HTERT RPE-1 (cell line): Measurements from ENCODE around the gene CTNNA1.

Experiments used
- in situ Hi-C: fragments of 300-500 bp; cut with MboI; formaldehyde crosslinking; loops from 4 replicates; pipeline ENCODE4 v1.14.3; 2020; ENCODE audit warnings: low sequenced_read_pairs

CTNNA1 gene

GRCh38 chr5:138945421-138946240, 192.4 kb downstream of the CTNNA1 start:
- in situ Hi-C loops: no loop called here

DNA sequence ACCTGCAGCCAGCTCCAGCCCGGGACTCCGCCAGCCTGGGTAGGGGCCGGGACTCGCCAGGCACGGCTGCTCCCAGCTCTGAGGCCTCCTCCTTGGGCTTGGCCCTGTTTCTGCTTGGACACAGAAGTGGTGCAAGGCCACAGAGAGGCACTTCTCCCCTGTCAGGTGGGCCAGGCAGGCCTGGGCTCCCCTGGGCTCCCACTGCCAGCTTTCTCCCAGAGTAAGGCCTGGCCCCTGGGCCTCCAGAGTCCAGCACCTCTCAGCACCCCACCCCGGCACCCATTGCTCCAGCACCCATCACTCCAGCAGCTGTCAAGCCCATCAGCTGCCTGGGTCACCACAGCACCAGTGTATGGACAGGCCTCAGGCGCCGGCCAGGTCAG, 193.0 kb downstream of the CTNNA1 start:
- in situ Hi-C loops: no loop called here

DNA sequence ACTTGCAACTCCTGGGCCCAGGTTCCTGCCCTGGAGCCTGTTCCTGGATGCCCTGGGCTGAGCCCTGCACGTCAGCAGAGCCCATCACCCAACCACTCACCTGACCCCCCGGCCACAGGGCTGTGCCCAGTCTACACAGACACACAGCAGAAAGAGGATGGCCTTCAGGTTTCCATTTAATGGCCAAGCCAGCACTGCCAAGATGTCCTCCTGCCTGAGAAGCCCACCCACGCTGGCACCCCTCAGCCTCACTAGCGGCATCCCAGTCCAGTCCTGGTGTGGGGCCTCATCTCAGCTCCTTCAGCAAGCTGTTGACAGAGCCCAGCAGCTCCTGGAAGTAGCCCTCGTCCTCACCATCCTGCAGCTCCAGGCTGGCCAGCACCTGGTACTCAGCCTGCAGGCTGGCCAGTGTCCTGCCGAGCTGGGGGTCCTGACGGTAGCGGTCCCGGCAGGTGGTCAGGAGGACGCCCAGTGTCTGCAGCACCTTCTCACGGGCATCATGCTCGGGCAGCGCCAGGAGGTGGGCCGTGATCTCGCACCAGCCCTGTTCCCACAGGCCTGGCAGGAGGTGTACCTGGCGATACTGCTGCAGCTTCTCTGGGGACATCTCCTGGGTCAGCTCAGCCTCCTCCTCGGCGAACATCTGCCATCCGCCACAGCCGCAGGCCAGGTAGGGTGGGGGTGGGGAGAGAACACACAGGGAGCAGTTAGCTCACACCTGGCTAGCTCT, 193.8 kb downstream of the CTNNA1 start:
- in situ Hi-C loops: no loop called here

DNA sequence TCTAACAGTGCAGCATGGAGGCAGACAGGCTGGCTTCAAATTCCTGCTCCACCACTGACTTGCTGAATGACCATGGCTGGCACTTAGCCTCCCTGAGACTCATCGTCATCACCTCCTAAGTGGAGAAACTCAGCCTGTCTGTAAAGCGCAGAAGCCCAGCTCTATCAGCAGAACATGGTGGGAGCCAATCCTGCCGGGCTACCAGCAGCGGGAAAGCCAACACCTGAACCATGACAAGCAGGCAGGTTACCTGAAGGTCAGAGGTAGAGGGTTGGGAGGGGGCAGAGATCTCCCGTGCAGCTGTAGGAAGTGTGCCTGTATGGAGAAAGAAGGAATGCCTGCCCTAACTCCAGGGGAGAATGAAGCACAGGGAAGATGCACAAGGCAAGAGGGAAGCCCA, 194.6 kb downstream of the CTNNA1 start:
- in situ Hi-C loops: no loop called here

- in situ Hi-C loops: no loop called here
Measured at GRCh38 chr5:138948471-138949222, 195.4 kb downstream of the CTNNA1 start.

DNA sequence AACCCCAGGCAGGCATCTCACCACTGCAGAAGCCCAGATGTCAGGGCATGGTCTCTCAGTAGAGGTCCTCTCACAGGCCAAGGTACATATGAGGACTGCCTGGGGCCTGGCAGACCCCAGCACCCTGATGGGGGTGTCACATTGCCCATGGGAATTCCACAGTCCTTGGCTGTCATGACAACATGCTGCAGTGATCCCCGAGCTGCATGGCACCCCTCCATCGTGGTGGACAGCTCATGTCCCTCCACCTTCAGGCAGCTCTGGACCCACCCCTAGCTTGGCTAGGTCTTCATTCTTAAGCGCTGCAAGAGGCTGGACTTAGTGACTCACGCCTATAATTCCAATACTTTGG, 196.0 kb downstream of the CTNNA1 start:
- in situ Hi-C loops: no loop called here

DNA sequence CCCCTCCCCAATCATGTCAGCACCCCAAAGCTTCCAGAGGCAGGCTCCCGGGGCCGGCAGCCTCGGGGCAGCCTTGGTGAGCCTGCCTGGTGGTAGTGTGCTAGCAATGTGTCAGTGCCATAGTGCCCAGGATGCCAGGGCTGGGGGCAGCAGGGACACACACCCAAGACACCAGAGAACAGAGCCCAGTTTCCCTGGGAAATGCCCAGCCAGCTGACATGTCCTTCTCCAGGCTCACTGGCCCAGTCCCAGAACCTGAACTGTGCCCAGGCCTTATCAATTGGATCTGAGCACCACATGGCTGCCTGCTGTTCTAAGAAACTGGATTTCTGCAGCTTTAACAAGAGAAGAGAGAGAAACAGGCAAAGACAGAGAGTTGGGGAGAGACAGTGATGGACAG, 196.8 kb downstream of the CTNNA1 start:
- in situ Hi-C loops: no loop called here

GRCh38 chr5:138950421-138951031, 197.3 kb downstream of the CTNNA1 start:
- in situ Hi-C loops: no loop called here

DNA sequence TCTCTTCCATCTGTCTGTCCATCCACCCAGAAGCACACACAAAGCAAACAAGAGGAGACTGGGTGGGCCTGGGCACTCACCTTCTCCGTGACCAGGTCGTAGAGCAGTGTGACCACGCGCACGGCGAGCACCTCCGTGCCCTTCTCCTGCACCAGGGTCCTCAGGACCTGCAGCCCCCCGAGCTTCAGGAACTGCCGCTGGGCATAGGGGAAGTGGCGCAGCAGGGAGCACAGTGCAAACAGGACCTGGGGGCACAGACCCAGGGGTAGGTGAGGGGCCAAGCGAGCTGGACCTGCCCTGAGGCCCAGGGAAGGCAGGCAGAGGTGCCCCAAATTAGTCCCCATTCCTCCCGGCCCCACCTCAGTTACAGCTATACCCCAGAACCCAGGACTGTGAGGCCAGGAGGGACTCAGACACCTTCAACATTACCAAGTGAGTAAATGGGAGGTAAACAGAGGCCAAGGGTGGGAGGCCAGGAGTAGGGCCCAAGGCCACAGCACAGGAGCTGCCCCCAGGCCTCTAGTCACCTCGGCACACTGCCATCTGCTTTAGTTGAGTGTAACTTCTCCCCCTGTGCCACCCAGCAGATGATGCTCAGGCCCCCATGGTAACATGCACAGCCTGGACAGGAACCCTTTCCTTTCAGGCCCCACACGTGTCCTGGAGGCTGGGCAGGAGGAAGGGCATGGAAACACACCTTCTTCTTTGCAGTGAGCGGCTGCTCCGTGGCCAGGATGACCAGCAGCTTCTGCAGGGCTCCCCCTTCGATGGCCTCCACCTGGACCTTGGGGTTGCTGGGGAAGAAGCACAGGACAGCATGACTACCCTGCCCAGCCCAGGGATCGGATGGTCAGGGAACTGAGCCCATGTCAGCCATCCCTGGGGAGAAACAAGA, 198.1 kb downstream of the CTNNA1 start:
- in situ Hi-C loops: no loop called here

DNA sequence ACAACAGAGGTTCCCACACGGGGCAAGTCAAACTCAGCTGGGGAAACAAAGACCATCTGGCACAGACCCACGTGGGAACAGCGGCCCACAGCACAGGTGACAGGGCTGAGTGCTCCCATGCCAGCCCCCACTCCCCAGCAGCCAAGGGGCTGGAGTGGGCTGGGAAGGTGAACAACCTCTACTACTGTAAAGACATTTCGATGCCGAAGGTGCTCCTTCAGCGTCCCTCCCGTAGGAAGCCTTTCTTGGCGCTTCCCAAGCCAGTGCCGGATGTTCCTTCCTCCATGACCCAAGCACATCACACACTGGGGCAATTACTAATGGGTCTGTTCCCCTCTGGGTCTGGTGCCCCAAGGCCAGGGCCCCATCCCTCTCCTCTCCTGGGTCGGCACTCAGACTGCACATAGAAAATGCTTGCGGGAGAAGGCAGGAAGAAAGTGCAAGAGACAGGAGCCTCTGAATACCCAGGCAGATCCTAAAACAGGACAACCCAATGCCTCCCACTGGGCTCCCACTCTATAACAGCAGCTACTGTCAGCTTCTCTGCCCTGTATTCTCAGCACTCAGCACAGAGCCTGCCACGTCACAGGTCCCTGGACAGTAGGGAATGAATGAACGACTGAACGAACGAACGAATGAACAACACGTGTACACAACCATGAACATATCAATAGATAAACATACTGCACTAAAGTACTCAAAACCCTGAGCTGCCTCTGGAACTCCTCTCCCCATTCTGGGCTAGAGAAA, 198.9 kb downstream of the CTNNA1 start:
- in situ Hi-C loops: no loop called here

DNA sequence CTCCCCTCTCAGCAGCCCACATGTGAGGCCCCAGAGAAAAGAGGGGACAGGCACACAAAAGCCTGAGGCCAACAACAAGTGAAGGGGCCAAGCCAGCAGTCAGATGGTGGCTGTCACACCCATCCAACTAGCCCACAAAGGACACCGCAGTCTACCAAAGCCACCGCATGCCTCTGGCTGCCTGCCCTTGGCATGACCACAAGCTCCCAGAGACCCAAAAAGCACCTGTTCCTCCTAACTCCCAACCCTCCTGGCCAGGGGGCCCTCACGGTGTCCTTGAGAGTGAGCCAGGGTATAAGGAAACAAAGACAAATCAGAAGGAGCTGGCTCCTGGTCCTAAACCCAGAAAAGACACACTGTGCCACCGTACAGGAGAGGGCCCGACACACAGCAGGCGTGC, 199.7 kb downstream of the CTNNA1 start:
- in situ Hi-C loops: no loop called here

- in situ Hi-C loops: no loop called here
Measured at GRCh38 chr5:138953387-138954256, 200.4 kb downstream of the CTNNA1 start.

- in situ Hi-C loops: no loop called here
Measured at GRCh38 chr5:138954257-138955012, 201.2 kb downstream of the CTNNA1 start.

DNA sequence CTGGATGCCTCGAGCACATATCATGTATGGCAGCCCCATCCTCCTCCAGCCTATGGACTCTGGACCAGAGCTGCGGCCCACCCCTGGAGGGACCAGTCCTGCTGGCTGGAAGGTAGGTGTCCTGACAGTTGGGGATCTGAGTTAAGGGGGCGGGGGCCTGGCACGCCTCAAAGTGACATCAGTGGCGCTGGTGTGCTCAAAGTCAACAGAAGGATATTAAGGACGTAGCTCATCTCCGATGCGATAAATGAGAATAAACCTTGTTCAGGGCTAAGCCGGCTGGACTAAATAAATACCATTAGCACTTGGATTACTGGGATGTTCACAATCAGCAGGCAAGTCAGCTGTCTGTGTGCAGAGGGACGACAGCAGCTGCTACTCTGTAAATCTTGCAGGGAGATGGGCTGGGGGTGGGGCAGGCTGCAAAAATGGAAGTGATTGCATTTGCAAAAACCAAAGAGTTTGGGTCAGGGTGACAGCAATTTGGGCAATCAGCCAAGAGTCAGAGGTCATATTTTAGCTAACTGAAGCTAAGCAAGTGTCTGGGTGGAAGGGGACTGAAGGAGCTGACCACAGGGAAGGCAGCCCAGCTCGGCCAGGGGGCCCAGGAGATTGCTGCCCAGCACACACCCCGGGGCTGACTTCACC, 201.9 kb downstream of the CTNNA1 start:
- in situ Hi-C loops: no loop called here

GRCh38 chr5:138955671-138956295, 202.6 kb downstream of the CTNNA1 start:
- in situ Hi-C loops: no loop called here

DNA sequence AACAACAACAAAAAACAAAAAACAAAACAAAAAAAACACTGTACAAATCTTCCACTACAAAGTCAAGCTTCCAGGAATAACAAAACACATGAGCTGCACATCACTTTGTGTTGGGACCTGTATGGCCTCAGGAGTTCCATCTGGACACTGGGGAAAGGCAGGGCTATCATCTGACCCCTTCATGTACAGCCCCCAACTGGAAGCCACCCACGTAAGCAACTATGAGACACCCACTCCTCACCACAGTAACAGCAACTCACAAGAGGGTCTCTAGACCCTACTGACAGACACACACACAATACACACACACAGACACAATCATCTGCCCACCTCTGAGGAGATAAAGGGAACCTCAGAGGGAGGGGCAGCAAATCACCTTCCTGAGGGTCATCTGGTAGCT, 203.6 kb downstream of the CTNNA1 start:
- in situ Hi-C loops: no loop called here

DNA sequence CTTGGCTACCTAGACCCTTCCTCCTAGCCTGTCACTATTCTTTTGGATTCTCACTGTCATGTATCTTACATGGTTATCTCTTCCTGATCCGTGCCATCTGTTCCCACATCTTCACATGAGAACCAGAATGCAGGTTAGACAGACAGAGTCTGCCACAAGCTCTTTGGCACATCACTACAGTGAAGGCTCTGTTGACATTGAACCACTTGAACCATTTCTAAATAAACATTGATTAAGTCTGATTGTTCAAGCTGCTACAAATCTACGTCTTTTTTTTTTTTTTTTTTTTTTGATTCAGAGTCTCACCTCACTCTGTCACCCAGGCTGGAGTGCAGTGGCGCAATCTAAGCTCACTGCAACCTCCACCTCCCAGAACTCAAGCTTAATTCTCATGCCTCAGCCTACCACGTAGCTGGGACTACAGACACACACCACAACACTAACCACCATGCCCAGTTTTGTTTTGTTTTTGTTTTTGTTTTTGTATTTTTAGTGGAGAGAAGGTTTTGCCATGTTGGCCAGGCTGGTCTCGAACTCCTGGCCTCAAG, 207.0 kb downstream of the CTNNA1 start:
- in situ Hi-C loops: no loop called here
